CD4-positive, alpha-beta T cell treated with Interleukin-1 beta for 1 hour (primary cell): Measurements from ENCODE around the gene SLC9A2.

Experiments
- DNase-seq, 2 donors: peaks; one replicate each; pipeline ENCODE4 v3.0.0-alpha.2; 2020 to 2022

Gene SLC9A2

DNA sequence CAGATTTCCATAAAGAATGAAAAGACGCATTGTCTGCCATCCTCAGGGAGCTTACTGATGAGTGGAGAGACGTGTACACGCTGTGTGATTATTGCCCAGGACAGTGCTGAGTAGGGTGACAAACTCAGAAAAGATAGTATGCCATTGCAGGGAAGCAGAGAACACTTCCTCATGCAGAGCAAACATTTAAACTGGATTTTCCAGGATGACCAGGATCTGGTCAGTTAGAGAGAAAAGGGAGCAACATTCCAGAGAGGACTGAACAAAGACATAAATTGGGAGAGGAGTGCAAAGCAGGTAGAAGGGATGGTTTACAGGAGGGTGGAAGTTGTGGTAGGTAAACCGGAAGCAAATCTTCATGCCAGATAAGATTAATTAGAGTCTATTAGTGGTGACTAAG is 2.3 kb downstream of the SLC9A2 start:
- no peak for DNase-seq

DNA sequence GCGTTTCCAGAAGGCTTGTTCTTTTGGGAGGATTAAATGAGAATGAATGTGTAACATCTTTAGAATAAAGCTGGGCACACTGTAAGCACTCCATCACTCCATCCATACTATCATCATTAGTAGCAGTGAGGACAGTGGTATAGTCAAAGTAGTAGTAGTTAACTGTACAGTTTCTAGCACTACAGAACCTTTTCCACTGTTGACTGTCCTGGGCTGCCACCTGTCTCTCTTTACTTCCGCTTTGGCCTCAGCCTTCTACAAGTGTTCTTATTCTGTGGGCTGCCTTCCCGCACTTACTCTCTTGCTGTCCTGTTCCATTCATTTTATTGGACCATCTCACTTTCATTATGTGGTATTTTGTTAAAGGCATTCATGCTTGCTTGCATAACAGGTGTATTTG is 3.3 kb downstream of the SLC9A2 start:
- no peak for DNase-seq

DNA sequence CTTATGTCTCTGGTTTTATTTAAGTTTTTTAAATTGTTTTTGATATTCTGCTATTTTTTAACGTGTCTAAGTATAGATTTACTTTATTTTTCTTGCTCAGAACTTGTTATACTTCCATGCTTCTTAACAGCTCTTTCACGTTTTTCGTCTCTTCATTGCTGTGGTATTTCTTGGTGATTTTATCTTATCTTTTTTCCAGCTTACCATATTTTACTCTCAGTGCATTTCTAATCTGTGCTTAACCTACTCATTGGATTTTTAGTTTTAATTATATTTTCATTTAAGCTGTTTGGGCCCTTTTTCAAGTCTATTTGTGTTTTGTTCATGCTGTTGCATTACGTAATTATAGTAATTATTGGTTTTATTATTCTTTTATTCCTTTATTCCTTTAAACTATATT is 11.1 kb downstream of the SLC9A2 start:
- DNase-seq: no peak

DNA sequence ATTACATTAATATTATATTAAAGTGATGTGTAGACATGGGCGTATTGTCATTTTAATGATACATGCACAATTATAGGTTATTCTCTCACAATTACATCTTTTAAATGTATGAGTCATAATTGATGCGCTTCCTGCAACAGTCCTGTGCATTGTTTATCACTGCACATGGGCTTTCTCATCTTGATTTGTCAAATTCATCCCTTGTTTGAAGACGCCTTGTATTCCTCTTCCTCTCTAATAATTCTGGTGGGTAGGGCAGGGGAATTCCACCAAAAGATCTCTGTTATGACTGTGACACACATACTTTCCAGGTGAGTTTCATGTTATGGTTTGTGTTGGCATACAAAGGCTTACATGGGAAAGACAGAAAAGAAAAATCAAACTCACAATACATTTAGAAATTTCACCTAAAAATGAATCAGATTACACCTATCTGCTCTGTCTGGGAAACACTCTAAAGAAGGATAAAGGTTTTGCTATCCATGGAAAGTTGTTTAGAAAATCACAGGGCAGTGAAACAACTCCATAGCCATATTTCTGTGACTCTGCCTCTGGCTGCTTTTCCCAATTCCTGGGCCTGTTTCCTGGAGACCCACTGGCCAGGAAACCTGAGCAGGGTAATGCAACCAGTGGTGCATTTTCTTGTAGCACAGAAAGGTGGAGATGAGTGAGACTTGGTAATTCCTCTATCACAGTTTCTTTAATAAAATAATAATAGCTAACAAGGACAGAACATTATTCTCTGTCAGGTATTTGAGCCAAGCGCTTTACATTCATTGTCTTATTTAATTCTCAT is 13.2 kb downstream of the SLC9A2 start:
- no peak for DNase-seq

DNA sequence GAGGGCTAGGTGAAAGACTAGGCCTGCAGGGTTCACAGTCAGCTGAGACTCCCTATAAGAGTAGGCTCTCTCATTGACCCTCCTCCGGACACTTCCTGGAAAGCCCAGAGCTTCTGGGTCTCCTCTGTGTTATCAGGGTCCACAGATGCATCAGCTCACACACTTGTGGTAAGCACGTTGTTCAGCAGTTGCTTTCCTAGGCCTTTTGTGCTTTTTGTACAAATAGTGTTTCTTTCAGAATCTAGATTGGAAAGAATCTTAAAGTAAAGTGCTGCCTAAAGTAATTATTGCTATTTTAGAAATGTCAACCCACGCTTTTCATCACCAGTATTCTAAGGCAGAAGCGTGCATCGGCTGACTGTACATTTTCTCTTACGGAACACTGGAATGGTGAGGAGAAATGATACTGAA is 15.5 kb downstream of the SLC9A2 start:
- no peak for DNase-seq

DNA sequence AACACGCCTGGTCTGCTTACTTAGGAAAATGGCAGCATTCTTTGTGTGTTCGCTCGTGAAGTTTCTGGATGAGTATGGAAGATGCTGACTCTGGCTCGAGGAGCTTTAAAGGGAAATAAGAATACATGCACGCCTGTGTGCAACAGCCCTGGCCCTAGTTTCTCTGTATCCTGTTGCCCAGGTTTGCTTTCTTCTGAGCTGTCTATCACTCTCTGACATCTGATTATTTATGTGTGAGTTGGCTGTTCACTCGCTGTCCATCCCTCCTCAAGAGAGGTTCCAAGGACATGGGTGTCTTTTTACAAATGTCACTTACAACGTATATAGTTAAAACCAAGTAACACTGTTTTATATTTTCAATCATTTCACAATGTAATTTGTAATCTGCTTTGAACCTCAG is 16.0 kb downstream of the SLC9A2 start:
- no peak for DNase-seq

DNA sequence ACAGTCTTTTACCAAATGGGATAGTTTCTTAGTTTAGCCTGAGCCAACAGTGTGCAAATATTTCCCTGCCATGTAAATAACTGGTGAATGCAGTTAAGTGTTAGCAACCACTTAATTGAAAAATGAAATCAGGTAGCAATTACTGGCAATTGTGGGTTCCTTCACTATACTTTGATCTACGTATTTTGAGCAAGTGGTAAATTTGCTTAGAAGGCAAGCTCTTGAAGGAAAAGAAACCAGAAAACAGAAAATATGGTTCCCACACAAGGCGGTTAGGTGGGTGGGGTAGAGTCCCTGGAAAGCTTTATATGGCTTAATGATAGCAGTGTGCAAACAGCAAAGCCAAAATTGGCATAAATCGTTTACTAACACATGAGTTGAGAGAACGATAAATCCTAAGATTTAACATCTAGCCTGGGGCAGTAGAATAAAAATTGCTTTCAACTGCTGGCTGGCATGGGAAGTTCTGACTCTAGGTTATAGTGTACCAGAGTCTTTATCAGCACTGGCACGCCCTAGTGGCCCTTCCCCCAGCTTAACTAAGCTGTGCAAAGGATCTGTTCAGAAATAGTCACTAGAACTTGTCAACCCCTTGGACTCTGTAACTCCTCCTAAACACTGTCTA is 17.0 kb downstream of the SLC9A2 start:
- no peak for DNase-seq

DNA sequence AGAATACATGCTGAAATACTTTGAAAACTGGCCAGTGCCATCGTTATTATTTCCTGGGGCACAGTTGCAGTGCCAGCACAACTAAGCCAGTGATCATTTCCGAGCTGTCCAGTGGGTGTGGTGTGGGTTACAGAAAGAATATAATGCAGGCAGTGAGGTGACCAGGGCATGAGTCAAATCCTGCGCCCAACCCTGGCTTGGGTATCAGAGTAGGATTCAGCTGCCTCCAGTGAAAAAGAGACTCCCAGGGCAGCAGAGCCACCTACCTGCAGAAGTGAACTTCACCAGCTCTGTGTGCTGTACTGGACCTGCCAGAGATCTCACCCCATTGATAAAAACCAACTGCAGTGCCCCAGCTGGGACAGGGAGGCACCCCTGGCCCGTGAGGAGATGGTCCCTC is 18.0 kb downstream of the SLC9A2 start:
- DNase-seq: no peak

DNA sequence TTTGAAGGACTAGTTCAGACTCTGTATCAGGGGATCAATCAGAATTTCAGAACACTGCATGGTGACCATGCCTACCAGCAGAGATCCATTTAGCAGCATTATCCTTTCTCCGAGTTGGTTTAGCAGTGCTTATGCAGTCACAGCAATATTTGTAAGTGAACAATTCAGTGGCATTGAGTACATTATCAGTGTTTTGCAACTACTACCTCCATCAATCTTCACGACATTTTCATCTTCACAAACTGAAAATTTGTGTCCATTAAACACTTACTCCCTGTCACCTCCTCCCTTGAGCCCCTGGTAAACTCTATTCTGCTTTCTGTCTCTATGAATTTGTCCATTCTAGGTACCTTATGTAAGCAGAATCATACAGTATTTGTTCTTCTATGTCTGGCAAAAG is 20.1 kb downstream of the SLC9A2 start:
- no peak for DNase-seq

DNA sequence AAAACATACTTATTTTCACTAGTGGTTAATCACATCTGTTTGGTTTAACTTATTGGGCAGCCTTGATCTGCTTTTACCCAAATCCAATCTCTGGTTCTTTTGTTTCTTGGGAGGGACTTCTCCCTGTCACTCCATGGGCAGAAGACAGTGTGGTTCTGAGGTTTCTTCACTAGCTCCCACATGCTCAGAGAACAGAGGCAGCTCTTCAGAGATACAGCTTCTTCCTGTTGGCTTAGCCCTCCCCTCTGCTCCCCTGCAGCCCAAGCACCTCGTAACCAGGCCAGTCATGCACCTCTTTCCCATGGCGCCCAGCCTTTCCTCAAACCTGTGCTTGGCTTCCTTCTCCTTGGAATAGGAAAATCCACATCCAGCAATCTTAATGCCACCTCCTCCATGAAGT is 32.8 kb downstream of the SLC9A2 start:
- DNase-seq: no peak

DNA sequence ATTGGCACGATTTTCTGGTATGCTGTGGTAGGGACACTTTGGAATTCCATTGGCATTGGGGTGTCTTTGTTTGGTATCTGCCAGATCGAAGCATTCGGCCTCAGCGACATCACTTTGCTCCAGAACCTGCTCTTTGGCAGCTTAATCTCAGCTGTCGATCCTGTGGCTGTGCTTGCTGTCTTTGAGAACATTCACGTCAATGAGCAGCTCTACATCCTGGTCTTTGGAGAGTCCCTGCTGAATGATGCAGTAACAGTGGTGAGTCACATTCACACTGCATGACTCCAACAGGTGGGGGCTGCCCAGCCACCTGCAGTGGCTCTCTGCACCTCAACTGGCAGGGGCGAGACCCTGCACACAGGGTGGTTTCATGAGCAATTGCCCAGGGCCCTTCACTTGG is 38.4 kb downstream of the SLC9A2 start:
- no peak for DNase-seq

DNA sequence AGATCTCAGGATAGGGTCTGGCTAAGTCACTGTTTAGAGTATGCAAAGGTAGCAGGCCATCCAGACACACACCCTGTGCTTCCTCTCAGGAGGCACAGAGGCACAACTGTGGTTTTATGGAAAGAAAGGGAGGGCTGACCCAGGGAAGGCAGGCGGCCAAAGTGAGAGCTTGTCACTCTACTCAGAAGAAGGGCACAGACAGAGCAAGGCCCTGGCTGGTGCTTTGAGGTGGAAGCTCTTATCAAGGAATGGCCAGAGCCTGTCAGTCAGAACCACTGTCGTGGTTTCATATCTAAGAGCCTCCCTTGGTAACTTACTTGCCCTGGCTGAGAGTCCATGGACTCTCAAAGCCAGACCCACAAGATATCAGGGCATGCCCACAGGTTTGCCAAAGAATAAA is 40.7 kb downstream of the SLC9A2 start:
- DNase-seq: no peak

DNA sequence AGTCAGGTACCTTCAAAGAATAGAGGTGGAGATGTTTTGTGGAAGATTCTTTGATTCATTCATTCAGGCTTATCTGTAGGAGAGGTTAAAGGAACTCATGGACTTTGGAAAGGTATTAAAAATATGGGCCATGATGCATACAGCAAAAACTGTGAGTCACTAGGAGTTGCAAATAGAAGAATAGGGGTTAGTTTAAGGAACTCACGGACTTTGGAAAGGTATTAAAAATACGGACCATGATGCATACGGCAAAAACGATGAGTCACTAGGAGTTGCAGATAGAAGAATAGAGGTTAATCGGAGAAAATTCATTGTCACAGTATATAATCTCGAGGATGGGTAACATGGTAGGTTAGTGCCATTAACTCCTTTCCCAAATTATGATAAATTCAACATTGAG is 41.2 kb downstream of the SLC9A2 start:
- no peak for DNase-seq

DNA sequence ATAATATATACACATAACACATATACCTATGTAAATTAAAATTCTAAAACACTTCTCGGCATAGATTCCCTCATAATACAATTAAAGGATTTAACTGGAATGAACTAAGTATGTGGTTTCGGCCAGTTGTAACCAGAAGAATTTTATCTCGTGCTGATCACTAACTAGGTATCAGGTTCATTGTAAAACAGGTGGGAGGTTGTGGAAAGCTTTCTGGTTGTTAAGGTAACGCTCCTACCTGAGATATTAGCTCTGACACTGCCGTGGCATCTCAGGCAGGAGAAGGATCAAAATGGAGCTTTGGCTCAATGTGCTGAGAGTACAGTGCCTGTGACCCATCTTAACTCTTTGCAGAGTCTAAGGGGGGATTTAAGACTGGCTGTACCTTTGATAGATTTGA is 42.5 kb downstream of the SLC9A2 start:
- no peak for DNase-seq

DNA sequence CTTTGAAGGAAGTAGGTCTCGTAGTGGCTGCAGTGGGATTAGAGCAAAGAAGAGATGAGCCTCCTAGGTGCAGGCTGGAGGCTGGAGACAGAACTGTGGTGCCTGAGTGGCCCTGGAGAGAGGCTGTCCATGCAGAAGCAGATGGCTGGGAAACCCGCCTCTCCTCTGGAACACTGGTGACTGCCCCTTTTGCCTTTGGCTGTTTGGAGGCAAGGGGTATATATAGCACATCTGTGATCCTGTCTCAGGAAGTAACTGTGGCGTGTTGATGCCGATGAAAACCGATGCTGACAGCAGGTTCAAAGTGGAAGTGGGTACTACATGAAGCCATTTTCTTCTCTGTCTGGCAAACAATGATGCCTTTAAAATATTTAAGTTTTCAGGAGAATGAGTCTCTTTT is 43.5 kb downstream of the SLC9A2 start:
- DNase-seq: no peak

DNA sequence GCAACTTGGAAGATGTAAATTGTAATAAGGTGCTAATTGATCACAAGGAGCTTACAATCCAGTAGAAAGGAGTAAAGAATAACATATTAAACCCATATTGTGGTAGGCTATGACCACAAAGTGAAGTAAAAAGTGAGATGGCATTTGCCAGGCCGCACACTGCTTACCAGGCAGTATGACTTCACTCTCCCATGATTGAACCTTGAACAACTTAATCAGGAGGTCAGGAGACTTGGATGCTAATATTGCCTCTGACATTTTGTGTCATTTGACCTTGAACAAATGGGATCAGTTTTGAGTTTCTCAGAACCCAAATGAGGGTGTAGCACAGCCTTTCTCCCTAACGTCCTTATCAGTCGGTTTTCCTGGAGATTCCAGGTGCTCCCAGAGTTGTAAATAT is 44.0 kb downstream of the SLC9A2 start:
- DNase-seq: no peak

DNA sequence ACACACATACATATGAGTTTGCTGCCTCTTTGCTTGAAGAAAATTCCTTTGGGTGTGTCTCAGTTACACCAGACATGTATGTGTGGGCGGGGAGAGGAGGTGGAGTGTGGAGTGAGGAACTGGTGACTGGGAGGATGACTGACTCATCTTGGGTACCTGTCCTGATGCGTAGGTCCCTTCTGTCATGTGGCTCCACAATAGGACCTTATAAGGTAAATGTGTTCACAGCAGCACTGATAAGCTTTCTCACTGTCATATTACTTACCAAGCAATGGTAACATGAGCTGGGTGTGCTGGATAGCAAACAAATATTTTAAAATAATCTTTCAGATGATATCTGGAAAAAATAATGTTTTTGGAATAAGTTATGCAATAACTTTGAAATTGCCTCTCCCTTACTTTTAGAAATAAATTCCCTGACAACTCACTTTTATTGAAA is 45.1 kb downstream of the SLC9A2 start:
- no peak for DNase-seq

DNA sequence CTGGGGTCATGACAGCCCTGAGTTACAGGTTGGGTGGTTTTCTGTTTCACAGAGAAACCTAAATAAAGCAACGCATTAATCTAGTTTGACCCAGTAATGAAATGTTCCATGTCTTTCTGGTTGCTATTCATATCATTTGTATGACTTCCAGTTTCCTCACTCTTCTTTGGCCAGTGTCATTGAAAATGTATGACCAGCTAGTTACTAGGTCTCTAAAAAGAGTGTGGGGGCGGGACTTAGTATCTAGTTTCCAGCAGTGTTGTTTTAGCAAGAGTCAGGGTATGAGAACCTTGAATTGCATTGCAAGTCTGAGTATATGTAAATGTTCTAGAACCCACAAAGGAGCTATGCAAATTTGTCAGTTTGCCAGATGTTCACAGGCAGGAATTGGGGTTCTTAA is 47.7 kb downstream of the SLC9A2 start:
- no peak for DNase-seq

DNA sequence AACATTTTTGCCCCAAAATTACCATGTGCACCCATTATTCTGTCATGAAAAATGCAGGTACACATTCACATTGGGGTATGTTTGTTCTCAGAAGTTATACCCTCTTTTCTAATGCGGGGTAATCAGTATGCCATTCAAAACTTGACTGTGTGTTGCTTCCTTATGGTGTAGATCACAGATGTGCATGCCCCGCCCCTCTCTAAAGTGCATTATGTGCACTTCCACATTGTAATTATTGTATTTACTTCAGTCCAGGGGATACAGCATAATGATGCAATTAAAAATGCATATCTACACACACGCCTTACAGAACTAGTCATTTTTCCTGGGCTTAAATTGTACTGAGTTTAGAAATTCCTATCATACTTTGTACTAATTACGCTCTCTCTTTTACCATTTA is 48.8 kb downstream of the SLC9A2 start:
- DNase-seq: no peak

DNA sequence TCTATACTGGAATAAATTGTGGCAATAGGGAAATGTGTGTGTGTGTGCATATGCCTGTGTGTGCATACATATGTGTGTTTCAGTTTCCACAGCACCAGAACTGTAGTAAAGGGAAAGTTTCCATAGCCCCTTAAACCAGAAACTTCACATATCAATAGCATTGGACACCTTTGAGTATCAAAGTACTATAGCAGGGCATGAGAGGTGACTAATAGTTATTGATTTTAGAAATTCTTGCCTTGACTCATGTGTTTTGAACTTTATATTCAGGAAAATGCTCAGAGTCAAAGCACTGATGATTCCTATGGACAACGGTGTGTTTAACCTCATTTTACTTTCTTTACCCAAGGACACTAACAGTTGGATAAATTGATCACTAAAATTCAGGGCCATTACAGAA is 50.0 kb downstream of the SLC9A2 start:
- no peak for DNase-seq

DNA sequence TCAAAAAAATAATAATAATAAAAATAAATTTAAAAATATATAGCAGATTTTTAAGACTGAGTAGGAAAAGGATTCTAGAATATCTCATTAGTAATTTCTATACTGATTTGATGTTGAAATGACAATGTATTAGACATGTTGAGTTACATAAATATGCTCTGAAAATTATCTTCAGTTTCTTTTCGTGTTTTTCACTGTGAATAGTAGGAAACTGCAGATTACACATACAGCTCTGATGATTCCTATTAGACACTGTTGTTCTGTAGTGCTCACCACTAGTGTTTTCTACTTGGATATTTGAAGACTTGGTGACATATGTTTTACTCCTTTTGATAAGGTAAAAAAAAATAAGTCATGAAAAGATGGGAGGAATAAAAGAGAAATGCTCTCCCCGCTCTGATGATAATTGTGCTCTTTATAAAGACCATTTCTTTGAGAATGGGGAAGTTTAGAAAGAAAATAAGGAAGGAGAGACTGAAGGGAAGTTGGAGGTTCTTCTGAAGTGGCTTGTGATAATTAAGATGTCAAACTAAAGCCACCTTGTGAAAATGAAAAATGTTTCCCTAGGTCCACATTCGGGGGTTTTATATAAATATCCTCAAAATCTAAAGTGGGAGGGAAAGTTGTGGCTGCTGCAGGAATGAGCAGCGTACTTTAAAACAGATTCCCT is 52.9 kb downstream of the SLC9A2 start:
- no peak for DNase-seq

DNA sequence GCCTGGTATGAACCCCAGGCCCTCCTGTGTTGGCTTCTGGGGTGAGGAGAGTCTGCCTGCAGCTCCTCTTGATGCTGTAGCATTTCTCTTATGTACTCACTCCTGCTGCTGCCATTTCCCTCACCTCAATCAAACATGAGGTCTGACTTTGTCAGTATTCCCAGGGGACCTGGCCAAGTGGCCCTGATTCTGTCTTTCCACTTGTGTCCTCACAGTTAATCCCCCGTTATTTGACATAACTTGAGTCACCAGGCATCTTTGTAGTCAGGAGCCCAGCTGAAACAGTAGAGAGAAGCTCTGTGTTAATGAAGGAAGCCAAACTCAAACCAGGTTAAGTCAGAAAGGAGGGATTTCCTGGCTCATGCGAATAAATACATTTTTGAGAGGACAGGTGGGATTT is 55.0 kb downstream of the SLC9A2 start:
- DNase-seq: no peak

DNA sequence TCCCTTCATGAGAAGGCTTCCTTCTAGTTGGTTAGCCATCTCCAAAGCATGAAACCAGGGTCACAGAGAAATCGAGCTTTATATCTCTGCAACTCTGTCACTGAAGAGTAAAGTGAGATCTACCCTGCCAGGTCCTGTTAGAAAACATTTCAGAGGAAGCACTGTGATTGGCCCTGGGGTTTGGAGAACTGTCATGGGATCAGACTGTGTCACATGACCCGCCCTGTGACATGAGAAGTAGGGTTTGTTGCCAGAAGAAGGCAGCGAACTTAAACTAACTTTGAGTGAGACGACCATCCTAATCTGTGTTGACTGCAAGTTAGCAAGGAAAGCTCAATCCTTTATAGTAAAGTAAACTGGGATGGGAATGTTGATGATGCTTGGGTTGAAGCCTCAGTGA is 55.5 kb downstream of the SLC9A2 start:
- no peak for DNase-seq
